Measurements from ENCODE around the gene INAFM1. TPM values are rescaled to one million over a fixed set of nuclear protein-coding genes. Genes with fewer than 3 reads are reported as not detected.
"Not testable (repeated sequence)": the region's sequence is repeated elsewhere in the genome, so short reads cannot be mapped to it uniquely, and the experiment has no call there.

The INAFM1 gene
- total and polyA plus RNA-seq, 5 donors from 2014 or later, result 1.5 to 11.0 (median 2.6) TPM

GRCh38 chr19:47243776-47244547 lies 30.7 kb upstream of the INAFM1 start:
- no peaks in the 10 kb centered on the region for H3K27me3 ChIP-seq (ENCODE audit: control insufficient read depth, insufficient read depth, low read length)
- DNase-seq (peak; percentile 76 to 94 (median 85)), ATAC-seq (ENCODE audit: low read depth in 2 of 2) (peak; percentile 58 to 61)
- Mint-ChIP-seq H3K36me3 (no peaks in the 10 kb centered on the region), H3K4me3 (peak overlapping the region in 3 of 4 donors; percentile 80 to 88 (median 86)), H3K27ac (peak overlapping the region; percentile 8 to 83 (median 78)), H3K9me3 (no peaks in the 10 kb centered on the region), H3K27me3 (peaks cover 3% of the 10 kb centered on the region), H3K4me1 (peaks cover 10 to 37% (median 17%) of the 10 kb centered on the region in 4 donors)
- H3K4me1 ChIP-seq (ENCODE audit: control insufficient read depth, insufficient read depth, low read length, poor library complexity, severe bottlenecking), result peaks cover 35% of the 10 kb centered on the region
- peak overlapping the region; percentile 62 for H3K4me3 ChIP-seq (ENCODE audit: low read depth, low read length)
- no peaks in the 10 kb centered on the region for H3K36me3 ChIP-seq (ENCODE audit: control insufficient read depth, insufficient read depth, low read length)
- H3K9me3 ChIP-seq (ENCODE audit: control insufficient read depth in 2 of 2, low read length in 2 of 2), result no peaks in the 10 kb centered on the region
- H3K27ac ChIP-seq (ENCODE audit: insufficient read depth, low read length, poor library complexity, severe bottlenecking), result peak overlapping the region; percentile 60

- Histone ChIP-seq H3K4me3 (ENCODE audit: low read depth, low read length) (no peak overlapping the region), H3K36me3 (ENCODE audit: control insufficient read depth, insufficient read depth, low read length) (no peaks in the 10 kb centered on the region), H3K9me3 (ENCODE audit: control insufficient read depth in 2 of 2, low read length in 2 of 2) (no peaks in the 10 kb centered on the region), H3K4me1 (ENCODE audit: control insufficient read depth, insufficient read depth, low read length, poor library complexity, severe bottlenecking) (peaks cover 14% of the 10 kb centered on the region), H3K27ac (ENCODE audit: insufficient read depth, low read length, poor library complexity, severe bottlenecking) (no peak overlapping the region), H3K27me3 (ENCODE audit: control insufficient read depth, insufficient read depth, low read length) (no peaks in the 10 kb centered on the region)
- Mint-ChIP-seq H3K4me1 (peaks cover 5 to 22% (median 14%) of the 10 kb centered on the region in 4 donors), H3K9me3 (no peaks in the 10 kb centered on the region), H3K27ac (peak overlapping the region in 2 of 3 donors; percentile 17 to 23), H3K27me3 (no peaks in the 10 kb centered on the region), H3K4me3 (peak overlapping the region in 2 of 4 donors; percentile 25 to 76), H3K36me3 (no peaks in the 10 kb centered on the region)
- ATAC-seq (ENCODE audit: low read depth in 2 of 2) (no peak), DNase-seq (peak; percentile 65 to 81 (median 73))
Measured at GRCh38 chr19:47247308-47247990, 27.2 kb upstream of the INAFM1 start.

GRCh38 chr19:47253016-47253415 lies 21.7 kb upstream of the INAFM1 start:
- DNase-seq; H3K27ac ChIP-seq (ENCODE audit: insufficient read depth, low read length, poor library complexity, severe bottlenecking); H3K4me3 ChIP-seq (ENCODE audit: low read depth, low read length); H3K27me3 ChIP-seq (ENCODE audit: control insufficient read depth, insufficient read depth, low read length); H3K36me3 ChIP-seq (ENCODE audit: control insufficient read depth, insufficient read depth, low read length); H3K27ac Mint-ChIP-seq; ATAC-seq (ENCODE audit: low read depth in 2 of 2); H3K9me3 Mint-ChIP-seq; H3K9me3 ChIP-seq (ENCODE audit: control insufficient read depth in 2 of 2, low read length in 2 of 2); H3K36me3 Mint-ChIP-seq; H3K27me3 Mint-ChIP-seq: not testable (repeated sequence)
- H3K4me1 ChIP-seq (ENCODE audit: control insufficient read depth, insufficient read depth, low read length, poor library complexity, severe bottlenecking), result peaks cover 12% of the 10 kb centered on the region
- H3K4me1 Mint-ChIP-seq, result peaks cover 0 to 19% (median 15%) of the 10 kb centered on the region in 4 donors
- peak overlapping the region in 1 of 4 donors; percentile 64 for H3K4me3 Mint-ChIP-seq

GRCh38 chr19:47253467-47253881 lies 21.2 kb upstream of the INAFM1 start:
- Mint-ChIP-seq H3K27ac (no peak overlapping the region), H3K36me3 (peaks cover 5% of the 10 kb centered on the region), H3K4me3 (peak overlapping the region in 1 of 4 donors; percentile 64), H3K27me3 (peaks cover 5% of the 10 kb centered on the region), H3K4me1 (peaks cover 0 to 23% (median 16%) of the 10 kb centered on the region in 4 donors), H3K9me3 (peaks cover 0 to 5% (median 0%) of the 10 kb centered on the region in 7 donors)
- ATAC-seq (ENCODE audit: low read depth in 2 of 2) (no peak), DNase-seq (no peak)
- no peaks in the 10 kb centered on the region for H3K27me3 ChIP-seq (ENCODE audit: control insufficient read depth, insufficient read depth, low read length)
- H3K4me3 ChIP-seq (ENCODE audit: low read depth, low read length), result no peak overlapping the region
- peaks cover 16% of the 10 kb centered on the region for H3K4me1 ChIP-seq (ENCODE audit: control insufficient read depth, insufficient read depth, low read length, poor library complexity, severe bottlenecking)
- H3K9me3 ChIP-seq (ENCODE audit: control insufficient read depth in 2 of 2, low read length in 2 of 2), result no peaks in the 10 kb centered on the region
- H3K36me3 ChIP-seq (ENCODE audit: control insufficient read depth, insufficient read depth, low read length), result peaks cover 2% of the 10 kb centered on the region
- H3K27ac ChIP-seq (ENCODE audit: insufficient read depth, low read length, poor library complexity, severe bottlenecking), result no peak overlapping the region

GRCh38 chr19:47253970-47254369 lies 20.7 kb upstream of the INAFM1 start:
- peaks cover 0 to 28% (median 21%) of the 10 kb centered on the region in 4 donors for H3K4me1 Mint-ChIP-seq
- DNase-seq (peak in 1 of 3 donors; percentile 28), ATAC-seq (ENCODE audit: low read depth in 2 of 2) (no peak)

GRCh38 chr19:47255879-47256692 lies 18.6 kb upstream of the INAFM1 start, which contains the start of gene CCDC9:
TSS of gene CCDC9 (plus strand) at chr19:47256525. CDS start at chr19:47258401, 1,876 bp downstream.
- peak within 1 kb of the TSS; percentile 93 to 99 (median 96) for H3K4me3 Mint-ChIP-seq
- H3K27ac ChIP-seq (ENCODE audit: insufficient read depth, low read length, poor library complexity, severe bottlenecking), result peak within 1 kb of the TSS; percentile 94
- H3K4me1 ChIP-seq (ENCODE audit: control insufficient read depth, insufficient read depth, low read length, poor library complexity, severe bottlenecking), result peaks cover 16% of the 10 kb centered on the region
- H3K4me1 Mint-ChIP-seq, result peaks cover 0 to 45% (median 32%) of the 10 kb centered on the region in 4 donors
- ATAC-seq (ENCODE audit: low read depth in 2 of 2) (peak; percentile 48 to 52), DNase-seq (peak; percentile 87 to 95 (median 92))
- peaks cover 23% of the 10 kb centered on the region for H3K36me3 Mint-ChIP-seq
- H3K27me3 ChIP-seq (ENCODE audit: control insufficient read depth, insufficient read depth, low read length), result no peaks in the 10 kb centered on the region
- peak within 1 kb of the TSS; percentile 61 for H3K4me3 ChIP-seq (ENCODE audit: low read depth, low read length)
- H3K9me3 ChIP-seq (ENCODE audit: control insufficient read depth in 2 of 2, low read length in 2 of 2), result no peaks in the 10 kb centered on the region
- H3K27me3 Mint-ChIP-seq, result peaks cover 5% of the 10 kb centered on the region
- peak within 1 kb of the TSS; percentile 88 to 98 (median 98) for H3K27ac Mint-ChIP-seq
- peaks cover 0 to 5% (median 0%) of the 10 kb centered on the region in 7 donors for H3K9me3 Mint-ChIP-seq
- peaks cover 25% of the 10 kb centered on the region for H3K36me3 ChIP-seq (ENCODE audit: control insufficient read depth, insufficient read depth, low read length)

More at GRCh38 chr19:47253970-47254369, 20.7 kb upstream of the INAFM1 start:
- Mint-ChIP-seq H3K9me3 (peaks cover 0 to 5% (median 0%) of the 10 kb centered on the region in 7 donors), H3K27ac (peak overlapping the region in 2 of 3 donors; percentile 25 to 87), H3K27me3 (peaks cover 5% of the 10 kb centered on the region), H3K4me3 (peak overlapping the region in 3 of 4 donors; percentile 1 to 64 (median 46)), H3K36me3 (peaks cover 8% of the 10 kb centered on the region)
- no peak overlapping the region for H3K27ac ChIP-seq (ENCODE audit: insufficient read depth, low read length, poor library complexity, severe bottlenecking)
- H3K27me3 ChIP-seq (ENCODE audit: control insufficient read depth, insufficient read depth, low read length), result no peaks in the 10 kb centered on the region
- H3K4me1 ChIP-seq (ENCODE audit: control insufficient read depth, insufficient read depth, low read length, poor library complexity, severe bottlenecking), result peaks cover 16% of the 10 kb centered on the region
- H3K36me3 ChIP-seq (ENCODE audit: control insufficient read depth, insufficient read depth, low read length), result peaks cover 7% of the 10 kb centered on the region
- no peaks in the 10 kb centered on the region for H3K9me3 ChIP-seq (ENCODE audit: control insufficient read depth in 2 of 2, low read length in 2 of 2)
- H3K4me3 ChIP-seq (ENCODE audit: low read depth, low read length), result no peak overlapping the region

Measured in CD4-positive, CD25-positive, alpha-beta regulatory T cell (primary cell).